GM23338 (cell line): ENCODE data around the gene PLCXD3. TPM values are rescaled to one million over a fixed set of nuclear protein-coding genes. Genes with fewer than 3 reads are reported as not detected.

ENCODE experiments used
- ATAC-seq: fragments of 200-7000 bp; cut with Tn5 transposase; 3 replicates; pipeline ENCODE4 v1.9.1; 2020
- DNase-seq: peaks from one replicate; pipeline ENCODE4 v3.0.0-alpha.2; 2015; ENCODE audit warnings: low spot score
- H2AFZ ChIP-seq: fragments of 200-600 bp; sonication (generic); 2 replicates; pipeline ENCODE4 v1.8.0; 2016; ENCODE audit warnings: antibody characterized with exemption, mild to moderate bottlenecking, moderate library complexity
- H3F3A ChIP-seq: fragments of 200-600 bp; sonication (generic); replicated peaks from 2 replicates; pipeline ENCODE4 v1.8.0; 2017; ENCODE audit warnings: antibody characterized with exemption, mixed run types, low read depth
- H3K27ac ChIP-seq: fragments of 200-600 bp; sonication (generic); 2 replicates; pipeline ENCODE4 v1.6.1; 2016; ENCODE audit warnings: low read depth
- H3K27me3 ChIP-seq: fragments of 200-600 bp; sonication (generic); 2 replicates; pipeline ENCODE4 v1.8.0; 2016; ENCODE audit warnings: mild to moderate bottlenecking, mixed run types, moderate library complexity; ENCODE audit not compliant: insufficient read depth
- H3K36me3 ChIP-seq: fragments of 200-600 bp; sonication (generic); 2 replicates; pipeline ENCODE4 v1.8.0; 2016; ENCODE audit warnings: mild to moderate bottlenecking; ENCODE audit not compliant: insufficient read depth
- H3K4me1 ChIP-seq: fragments of 200-600 bp; sonication (generic); 2 replicates; pipeline ENCODE4 v1.8.0; 2016; ENCODE audit warnings: mild to moderate bottlenecking, moderate library complexity; ENCODE audit not compliant: insufficient read depth
- H3K4me2 ChIP-seq: fragments of 200-600 bp; sonication (generic); 2 replicates; pipeline ENCODE4 v1.7.1; 2017; ENCODE audit warnings: mixed run types
- H3K4me3 ChIP-seq: fragments of 200-600 bp; sonication (generic); 2 replicates; pipeline ENCODE4 v1.6.1; 2016; ENCODE audit warnings: mixed run types
- H3K79me2 ChIP-seq: fragments of 200-600 bp; sonication (generic); replicated peaks from 2 replicates; pipeline ENCODE4 v1.8.0; 2017; ENCODE audit warnings: mild to moderate bottlenecking; ENCODE audit not compliant: insufficient read depth
- H3K9me2 ChIP-seq: fragments of 200-600 bp; sonication (generic); 2 replicates; pipeline ENCODE4 v1.8.0; 2017; ENCODE audit not compliant: insufficient read depth
- H4K20me1 ChIP-seq: fragments of 200-600 bp; sonication (generic); replicated peaks from 2 replicates; pipeline ENCODE4 v1.8.0; 2017; ENCODE audit warnings: mild to moderate bottlenecking; ENCODE audit not compliant: insufficient read depth
- H3K27ac Mint-ChIP-seq: 2 replicates; pipeline ENCODE4 v1.8.0; 2020; ENCODE audit warnings: inconsistent platforms, mild to moderate bottlenecking, moderate library complexity, mixed read lengths
- H3K27me3 Mint-ChIP-seq: 3 replicates; pipeline ENCODE4 v1.8.0; 2022; ENCODE audit warnings: low read depth, mild to moderate bottlenecking, moderate library complexity, mixed read lengths, inconsistent platforms; ENCODE audit not compliant: insufficient read depth, poor library complexity
- H3K36me3 Mint-ChIP-seq: 3 replicates; pipeline ENCODE4 v1.8.0; 2021; ENCODE audit warnings: low read depth, mild to moderate bottlenecking, inconsistent platforms, moderate library complexity, mixed read lengths
- H3K4me1 Mint-ChIP-seq: 3 replicates; pipeline ENCODE4 v1.8.0; 2020; ENCODE audit warnings: mild to moderate bottlenecking, inconsistent platforms, mixed read lengths
- H3K4me3 Mint-ChIP-seq: 3 replicates; pipeline ENCODE4 v1.8.0; 2021; ENCODE audit warnings: moderate library complexity, mild to moderate bottlenecking, inconsistent platforms, mixed read lengths
- H3K9me3 Mint-ChIP-seq: 3 replicates; pipeline ENCODE4 v1.8.0; 2020; ENCODE audit warnings: moderate library complexity, mild to moderate bottlenecking, inconsistent platforms, mixed read lengths
- CTCF ChIP-seq, 2 experiments: fragments of 200-600 bp in 1 of 2; sonication (generic) in 1 of 2; conservative IDR thresholded peaks; 2 replicates each; pipeline versions ENCODE4 v1.5.1 to v1.6.1; 2016 to 2017; ENCODE audit warnings: antibody characterized with exemption in 2 of 2, low read depth in 2 of 2, mild to moderate bottlenecking in 2 of 2, moderate library complexity in 1 of 2
- ETS1 ChIP-seq: IDR thresholded peaks from 2 replicates; pipeline ENCODE4 v1.6.1; 2016; ENCODE audit warnings: antibody characterized with exemption
- JUNB ChIP-seq: IDR thresholded peaks from one replicate; pipeline ENCODE4 v1.6.1; 2016; ENCODE audit warnings: antibody characterized with exemption; ENCODE audit not compliant: unreplicated experiment
- NANOG ChIP-seq: IDR thresholded peaks from 2 replicates; pipeline ENCODE4 v1.6.1; 2016; ENCODE audit warnings: antibody characterized with exemption, borderline replicate concordance
- POLR2AphosphoS5 ChIP-seq: IDR thresholded peaks from 2 replicates; pipeline ENCODE4 v1.6.1; 2016; ENCODE audit warnings: antibody characterized with exemption, low read depth
- REST ChIP-seq: IDR thresholded peaks from one replicate; pipeline ENCODE4 v1.6.1; 2018; ENCODE audit warnings: antibody characterized with exemption; ENCODE audit not compliant: unreplicated experiment
- STAT1 ChIP-seq: IDR thresholded peaks from one replicate; pipeline ENCODE4 v1.6.1; 2016; ENCODE audit warnings: antibody characterized with exemption; ENCODE audit not compliant: unreplicated experiment
- ZNF114 ChIP-seq: fragments of 250-450 bp; sonication (Bioruptor Pico); IDR thresholded peaks from 2 replicates; pipeline ENCODE4 v1.5.0; 2020; ENCODE audit warnings: mild to moderate bottlenecking, moderate library complexity
- ZNF331 ChIP-seq: fragments of 250-450 bp; sonication (Bioruptor Pico); IDR thresholded peaks from 2 replicates; pipeline ENCODE4 v1.5.0; 2020; ENCODE audit warnings: low read depth, mild to moderate bottlenecking, moderate library complexity
- ZNF462 ChIP-seq: fragments of 250-450 bp; sonication (Bioruptor Pico); IDR thresholded peaks from 2 replicates; pipeline ENCODE4 v1.5.0; 2020; ENCODE audit warnings: mild to moderate bottlenecking, moderate library complexity
- polyA plus RNA-seq: library from polyadenylated mRNA; unstranded; fragments of >200 nt; fragmentation: Nextera tagmentation; extraction: Ambion mirVana; gene quantifications from 2 replicates; pipeline ENCODE4 v1.2.1, GENCODE V29; 2016
- total RNA-seq: library from RNA; depleted of rRNA; stranded (reverse); fragments of >200 nt; shearing (Covaris generic); gene quantifications from 2 replicates; pipeline ENCODE4 v1.2.3, GENCODE V29; 2014

Gene PLCXD3
- total and polyA plus RNA-seq, 2 experiments from 2014 or later: 0.03 TPM

GRCh38 chr5:41547991-41548390, 37.6 kb upstream of the PLCXD3 start:
- no peak overlapping the region for H3K27ac Mint-ChIP-seq
- Histone ChIP-seq H3K9me2 (no peaks in the 10 kb centered on the region), H3F3A (no peaks in the 10 kb centered on the region), H4K20me1 (no peaks in the 10 kb centered on the region), H3K4me1 (no peaks in the 10 kb centered on the region), H3K27me3 (no peaks in the 10 kb centered on the region), H3K4me2 (no peak overlapping the region), H3K79me2 (no peaks in the 10 kb centered on the region), H3K4me3 (no peak overlapping the region), H3K27ac (no peak overlapping the region), H2AFZ (no peak overlapping the region), H3K36me3 (no peaks in the 10 kb centered on the region)
- H3K9me3 Mint-ChIP-seq: peaks cover 12% of the 10 kb centered on the region; the same call in 2 of the 3 replicates
- H3K4me1 Mint-ChIP-seq: no peaks in the 10 kb centered on the region
- H3K27me3 Mint-ChIP-seq: no peaks in the 10 kb centered on the region
- DNase-seq (no peak), ATAC-seq (no peak)
- H3K4me3 Mint-ChIP-seq: no peak overlapping the region
- H3K36me3 Mint-ChIP-seq: no peaks in the 10 kb centered on the region
- TF ChIP-seq REST: no peak
- TF ChIP-seq NANOG: no peak
- no peak for TF ChIP-seq POLR2AphosphoS5
- TF ChIP-seq CTCF (conservative IDR thresholded peaks at IDR 0.05; ENCODE audit: low read depth in 2 of 2): no peak
- no peak for TF ChIP-seq ZNF114
- no peak for TF ChIP-seq ZNF462 (CRISPR knock-in tag)
- TF ChIP-seq ETS1: no peak
- no peak for TF ChIP-seq JUNB
- no peak for TF ChIP-seq STAT1
- no peak for TF ChIP-seq ZNF331 (CRISPR knock-in tag)
